ENCODE results near the gene GDE1. TPM values are rescaled to one million over a fixed set of nuclear protein-coding genes. Genes with fewer than 3 reads are reported as not detected.

The GDE1 gene
- total and polyA plus RNA-seq, 9 of the 15 experiments (the other 6 are each of a cell fraction or from before 2014, with no cell fraction given): 18.8 to 40.5 (median 22.3) TPM

GRCh38 chr16:19505600-19506303 is 16.1 kb downstream of the GDE1 start:
- Histone ChIP-seq H3K36me3 (ENCODE audit: control insufficient read depth, insufficient read depth, low read length) (peaks cover 59% of the 10 kb centered on the region), H3K9me1 (ENCODE audit: control insufficient read depth, insufficient read depth, low read length) (peaks cover 4% of the 10 kb centered on the region), H3K79me2 (ENCODE audit: control insufficient read depth, insufficient read depth, low read length) (no peaks in the 10 kb centered on the region), H3K9ac (ENCODE audit: insufficient read depth in 1 of 2, low read depth in 2 of 2, low read length in 2 of 2) (no peak overlapping the region), H3K4me2 (ENCODE audit: insufficient read depth, low read length) (no peak overlapping the region), H3K4me3 (no peak overlapping the region), H4K20me1 (replicated peaks; ENCODE audit: control insufficient read depth, insufficient read depth, low read length) (no peaks in the 10 kb centered on the region), H2AFZ (ENCODE audit: low read depth, low read length) (no peak overlapping the region), H3K27ac (ENCODE audit: extremely low read depth, low read depth, low read length) (no peak overlapping the region), H3K27me3 (ENCODE audit: control insufficient read depth in 2 of 2, insufficient read depth in 2 of 2, low read length in 2 of 2) (no peaks in the 10 kb centered on the region), H3K4me1 (replicated peaks in 1 of 2; ENCODE audit: control insufficient read depth in 2 of 2, insufficient read depth in 2 of 2, low read length in 2 of 2) (no peaks in the 10 kb centered on the region), H3K9me3 (replicated peaks; ENCODE audit: control insufficient read depth, insufficient read depth, low read depth, low read length) (no peaks in the 10 kb centered on the region)
- ChIA-PET CTCF (ENCODE audit: low intra/inter-chr PET ratio) (no interaction called here), POLR2A (interaction anchor here (0.7 to 1.2 kb wide), 5 partner anchors 9 to 113 kb away, joined by 3 to 4 read pairs (median 4); partner anchors contain the start of gene GDE1)
- intact Hi-C loops (cut with micrococcal nuclease): no loop called here
- DNase-seq (ENCODE audit: extremely low read depth in 1 of 4, low spot score in 3 of 4) (no peak), FAIRE-seq (no peak), ATAC-seq (no peak)
- no TSS peak for BruUV-seq (replicated peaks)
- TF ChIP-seq STAT6 (CRISPR knock-in tag; IDR thresholded peaks at IDR 0.05) (no peak), THAP7 (CRISPR knock-in tag; IDR thresholded peaks at IDR 0.05) (no peak), RFX1 (IDR thresholded peaks at IDR 0.05) (no peak), ZBTB17 (CRISPR knock-in tag; IDR thresholded peaks at IDR 0.05) (no peak), ARNT (IDR thresholded peaks at IDR 0.05) (no peak), HMBOX1 (IDR thresholded peaks at IDR 0.05) (no peak), PHB2 (IDR thresholded peaks at IDR 0.05; ENCODE audit: low read depth) (no peak), TBL1XR1 (IDR thresholded peaks at IDR 0.05; ENCODE audit: low read length in 2 of 2) (no peak)
- in situ Hi-C loops (cut with MboI): no loop called here
- WGBS (ENCODE audit: insufficient coverage, low coverage, missing lambda C conversion rate): 78% methylated on average over 5 of the region's 5 CpGs
